NCI-H1436 treated with DMSO at 0.1 percent for 48 hours (cell line): ENCODE data around the gene DGAT2.
"Not testable (repeated sequence)": the region's sequence is repeated elsewhere in the genome, so short reads cannot be mapped to it uniquely, and the experiment has no call there.

Experiments
- DNase-seq: peaks from one replicate; lab custom pipeline; 2025; lab: John Stamatoyannopoulos, UW

The DGAT2 gene

DNA sequence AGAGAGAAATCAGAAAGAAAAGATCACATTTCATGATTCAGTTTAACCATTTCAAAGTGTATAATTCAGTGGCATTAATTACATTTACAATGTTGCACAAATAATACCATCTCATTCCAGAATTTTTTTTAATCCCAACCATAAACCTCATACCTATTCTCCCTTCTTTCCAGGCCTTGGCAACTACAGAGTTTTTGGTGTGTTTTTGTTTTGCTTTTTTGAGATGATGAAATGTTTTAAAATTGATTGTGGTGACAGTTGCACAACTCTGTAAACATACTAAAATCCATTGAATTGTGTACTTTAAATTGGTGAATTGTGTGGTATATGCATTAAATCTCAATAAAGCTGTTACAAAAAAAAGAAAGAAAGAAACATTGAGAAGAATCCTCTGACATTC, 13.6 kb upstream of the DGAT2 start:
- not testable (repeated sequence) for DNase-seq

DNA sequence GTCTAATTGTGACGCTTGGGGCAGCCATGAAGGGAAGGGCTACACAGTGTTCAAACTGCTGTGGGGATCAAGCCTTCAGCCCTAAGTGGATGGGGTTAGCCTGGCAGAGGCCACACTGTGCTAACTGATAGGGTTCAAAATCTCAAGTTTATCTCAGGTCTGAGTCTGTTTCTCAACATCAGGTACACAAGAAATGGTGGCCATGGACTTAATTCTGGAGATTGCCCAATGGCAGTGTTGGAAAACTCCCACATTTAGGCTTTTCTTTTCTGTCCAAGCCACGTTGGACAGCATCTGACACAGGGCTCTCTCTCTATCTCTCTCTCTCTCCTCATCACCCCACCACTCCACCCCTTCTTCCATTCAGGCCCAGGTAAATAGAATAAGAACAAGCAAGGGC, 10.9 kb upstream of the DGAT2 start:
- DNase-seq, result no peak

- no peak for DNase-seq
Measured at GRCh38 chr11:75759832-75760231, 8.7 kb upstream of the DGAT2 start.

DNA sequence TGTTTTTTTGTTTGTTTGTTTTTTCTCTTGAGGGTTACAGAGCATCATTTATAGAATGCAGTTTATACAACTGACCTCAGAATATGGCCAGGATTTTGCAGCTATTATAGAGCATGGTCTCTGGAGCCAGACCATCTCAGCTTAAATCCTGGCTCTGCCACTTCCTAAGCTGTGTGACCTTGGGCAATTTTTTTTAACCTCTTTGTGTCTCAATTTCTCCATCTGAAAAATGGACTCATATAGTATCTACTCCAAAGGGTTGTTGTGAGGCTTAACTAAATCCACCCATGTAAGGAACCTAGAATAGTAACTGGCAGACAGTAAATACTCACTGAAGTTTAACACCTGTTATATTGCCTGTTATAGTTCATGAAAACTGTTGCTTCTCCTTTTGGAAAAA, 8.3 kb upstream of the DGAT2 start:
- DNase-seq, result no peak

GRCh38 chr11:75760710-75761493, 7.7 kb upstream of the DGAT2 start:
- DNase-seq, result no peak

- no peak for DNase-seq
Measured at GRCh38 chr11:75762158-75762557, 6.4 kb upstream of the DGAT2 start.

DNA sequence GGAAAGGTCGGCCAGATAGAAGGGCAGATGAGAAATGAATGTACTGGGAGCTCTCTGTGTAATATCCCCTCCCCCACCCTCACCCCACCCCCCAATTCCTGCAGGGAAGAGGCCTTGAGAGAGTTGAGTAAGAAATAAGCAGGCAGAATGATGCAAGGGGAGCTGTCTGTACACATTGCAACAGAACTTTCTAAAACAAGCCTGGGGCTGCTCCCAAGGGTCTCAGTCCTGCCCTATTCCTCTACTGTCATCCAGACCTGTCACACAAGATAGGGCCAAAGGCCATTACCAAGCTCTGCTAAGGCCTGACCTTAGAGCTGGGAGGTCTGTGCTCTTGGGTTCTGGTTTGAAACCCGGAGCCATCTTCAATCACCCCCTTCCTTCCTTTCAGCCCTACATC, 5.7 kb upstream of the DGAT2 start:
- no peak for DNase-seq

GRCh38 chr11:75763846-75764245, 4.7 kb upstream of the DGAT2 start:
- no peak for DNase-seq

GRCh38 chr11:75765116-75765515, 3.5 kb upstream of the DGAT2 start:
- DNase-seq, result no peak

- no peak for DNase-seq
Measured at GRCh38 chr11:75766443-75767227, 1.9 kb upstream of the DGAT2 start.

GRCh38 chr11:75767228-75767572, 1.4 kb upstream of the DGAT2 start:
- no peak for DNase-seq

DNA sequence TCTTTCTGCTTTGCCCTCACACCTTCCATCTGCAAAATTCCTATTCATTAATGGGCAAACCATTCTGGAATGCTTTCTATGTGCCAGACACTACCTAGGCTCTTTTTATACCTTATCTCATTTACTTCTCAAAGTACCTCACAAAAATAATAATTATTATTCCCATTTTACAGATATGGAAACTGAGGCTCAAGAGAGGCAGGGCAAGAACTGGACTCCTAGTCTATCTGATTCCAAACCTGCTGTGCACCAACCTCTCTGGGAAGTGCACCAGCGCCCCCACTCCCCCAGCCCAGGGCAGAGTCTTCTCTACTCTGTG, 826 bp upstream of the DGAT2 start:
- no peak for DNase-seq

GRCh38 chr11:75768909-75769771, 562 bp downstream of the DGAT2 start:
- DNase-seq, result no peak

DNA sequence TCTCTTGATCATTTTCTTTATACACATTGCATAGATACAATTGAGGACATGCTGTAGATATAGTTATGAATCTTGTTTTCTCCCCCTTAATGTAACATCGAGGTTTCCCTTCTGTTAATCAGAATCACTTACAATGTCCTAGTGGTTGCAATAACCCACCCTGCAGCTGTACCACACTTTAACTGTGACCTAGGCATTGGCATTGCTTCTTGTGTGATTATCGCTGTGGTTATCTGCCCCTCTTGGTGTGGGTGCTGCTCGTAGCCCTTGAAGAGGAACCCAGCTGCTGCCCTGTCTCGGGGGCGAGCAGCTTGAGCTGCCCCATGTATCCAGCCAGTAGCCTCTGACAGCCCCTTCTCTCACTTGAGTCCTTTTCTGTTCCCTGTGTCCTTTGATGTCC, 1.5 kb downstream of the DGAT2 start:
- no peak for DNase-seq

DNA sequence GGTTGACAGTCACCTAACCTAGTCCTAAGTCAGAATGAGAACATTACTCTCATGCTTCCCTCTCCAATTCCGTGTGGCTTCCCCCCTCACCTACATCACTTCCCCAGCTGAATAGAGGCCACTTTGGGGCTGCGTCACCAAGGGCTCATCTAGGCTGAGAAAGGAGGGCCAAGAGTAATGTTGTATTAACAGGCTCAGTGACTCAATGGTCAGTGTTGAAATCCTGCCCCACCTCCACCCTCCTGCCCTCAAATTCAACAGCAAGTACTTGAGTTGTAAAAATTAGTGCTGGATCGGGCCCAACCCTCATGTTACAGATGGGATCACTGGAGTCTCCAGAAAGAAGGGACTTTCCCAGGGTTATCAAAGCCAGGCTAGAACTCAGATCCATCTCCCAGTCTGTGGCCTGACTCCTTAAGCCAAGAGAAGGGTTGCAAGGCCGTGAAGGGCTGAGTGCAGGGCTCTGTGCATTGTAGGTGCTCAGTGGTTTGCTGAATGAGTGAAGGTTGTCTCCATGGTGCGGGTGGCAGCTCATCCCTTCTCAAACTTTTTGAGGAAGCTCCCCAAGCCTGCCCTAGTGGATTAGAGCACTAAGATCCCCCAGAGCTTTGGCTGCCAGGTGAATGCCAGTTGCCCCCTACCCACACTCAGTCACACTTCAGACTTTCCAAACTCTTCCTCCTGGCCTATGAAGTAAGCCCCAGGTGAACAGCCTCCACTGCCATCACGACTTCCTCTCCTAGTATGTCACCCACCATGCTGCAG, 3.2 kb downstream of the DGAT2 start:
- DNase-seq, result no peak

- no peak for DNase-seq
Measured at GRCh38 chr11:75773595-75774353, 5.2 kb downstream of the DGAT2 start.

- no peak for DNase-seq
Measured at GRCh38 chr11:75775056-75775455, 6.5 kb downstream of the DGAT2 start.

GRCh38 chr11:75776546-75776945, 8.0 kb downstream of the DGAT2 start:
- DNase-seq, result no peak

- DNase-seq, result no peak
Measured at GRCh38 chr11:75777461-75778110, 9.0 kb downstream of the DGAT2 start.

DNA sequence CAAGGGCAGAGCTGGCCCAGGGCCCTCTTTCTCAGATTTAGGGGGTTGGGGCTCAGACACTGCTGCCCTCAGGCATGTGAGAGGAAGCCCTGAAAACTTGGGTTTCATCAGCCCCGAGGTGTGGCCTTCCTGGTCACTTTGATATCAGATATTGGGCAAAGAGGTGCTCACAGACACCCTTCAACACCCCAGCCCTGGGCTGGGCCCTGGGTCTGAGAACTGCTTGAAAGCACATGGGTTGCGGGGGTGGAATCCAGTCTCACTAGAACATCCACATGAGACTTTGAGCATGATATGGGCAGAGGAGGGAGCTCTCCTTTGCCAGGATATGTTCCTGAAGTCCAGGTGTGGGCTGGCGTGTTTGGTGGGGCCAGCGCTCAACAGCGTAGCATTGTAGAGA, 10.4 kb downstream of the DGAT2 start:
- DNase-seq, result no peak

GRCh38 chr11:75779960-75780359, 11.4 kb downstream of the DGAT2 start:
- DNase-seq, result no peak
